Peyer's patch (tissue), 4 donors: Measurements from ENCODE around the gene TMIE. TPM values are rescaled to one million over a fixed set of nuclear protein-coding genes. Genes with fewer than 3 reads are reported as not detected.

Experiments
- DNase-seq, 3 donors: peaks; one replicate each; pipeline ENCODE4 v3.0.0-alpha.2; 2017 to 2019
- H3K27ac ChIP-seq, 4 donors: fragments of 200-600 bp; sonication (generic); one replicate each; pipeline ENCODE4 v1.5.1; 2016 to 2019
- H3K27me3 ChIP-seq, 2 donors: fragments of 200-600 bp; sonication (generic); one replicate each; pipeline ENCODE4 v1.5.1; 2019
- H3K36me3 ChIP-seq, 3 donors: fragments of 200-600 bp; sonication (generic); one replicate each; pipeline ENCODE4 v1.5.1; 2016 to 2019
- H3K4me1 ChIP-seq, 4 donors: fragments of 200-600 bp; sonication (generic); one replicate each; pipeline ENCODE4 v1.5.1; 2016 to 2019
- H3K4me3 ChIP-seq, 4 donors: fragments of 200-600 bp; sonication (generic); 1 replicate in 3 of 4; 2 replicates in 1 of 4; pipeline ENCODE4 v1.5.1; 2016 to 2019; ENCODE audit warnings: mild to moderate bottlenecking in 1 of 4
- H3K9me3 ChIP-seq, 4 donors: fragments of 200-600 bp; sonication (generic); one replicate each; pipeline ENCODE4 v1.5.1; 2016 to 2019; ENCODE audit warnings: mild to moderate bottlenecking in 1 of 4
- POLR2A ChIP-seq, 2 donors: fragments of 450-650 bp; IDR thresholded peaks; one replicate each; pipeline ENCODE4 v1.5.1; 2017; ENCODE audit warnings: antibody characterized with exemption in 2 of 2, mild to moderate bottlenecking in 2 of 2, moderate library complexity in 2 of 2
- total RNA-seq, 4 donors: library from RNA; depleted of rRNA; stranded (reverse); fragments of >200 nt; gene quantifications; one replicate each; pipeline ENCODE4 v1.1.0, GENCODE V29; 2016
- TF ChIP-seq, protein P1 (sequence below), 6 experiments: fragments of 450-650 bp in 4 of 6; fragments of 200-600 bp in 2 of 6; sonication (generic) in 1 of 6; IDR thresholded peaks; one replicate each; pipeline ENCODE4 v1.5.1; 2017 to 2019; ENCODE audit warnings: antibody characterized with exemption in 6 of 6, mild to moderate bottlenecking in 3 of 6, moderate library complexity in 1 of 6

TMIE gene
- total RNA-seq, 4 donors from 2014 or later = 1.3 TPM; not detected in 3

DNA sequence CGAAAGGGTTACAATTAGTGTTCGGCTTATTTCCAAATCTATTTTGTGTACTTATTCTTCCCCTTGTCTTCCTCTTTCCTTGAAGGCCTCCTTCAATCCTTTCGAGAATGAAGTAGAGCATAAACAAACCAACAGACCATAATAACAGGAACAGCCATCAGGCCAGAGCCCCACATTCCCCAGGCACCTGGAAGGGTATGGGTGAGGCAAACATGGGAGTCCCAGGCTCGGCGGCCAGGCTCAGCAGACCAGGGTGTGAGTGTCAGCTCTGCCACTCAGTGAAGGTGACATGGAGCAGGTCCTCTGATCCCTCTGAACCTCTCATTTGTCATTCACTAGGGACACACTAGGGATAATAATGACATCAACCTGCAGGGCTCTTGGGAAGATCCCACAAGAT lies 21.5 kb upstream of the TMIE start:
- H3K27ac ChIP-seq = no peak overlapping the region
- H3K4me1 ChIP-seq = no peaks in the 10 kb centered on the region
- no peaks in the 10 kb centered on the region for H3K9me3 ChIP-seq
- no peak overlapping the region for H3K4me3 ChIP-seq
- no peaks in the 10 kb centered on the region for H3K27me3 ChIP-seq
- H3K36me3 ChIP-seq = peaks cover 0 to 4% (median 0%) of the 10 kb centered on the region in 3 donors
- TF ChIP-seq POLR2A (IDR thresholded peaks at IDR 0.05) = no peak
- TF ChIP-seq, protein P1, sequence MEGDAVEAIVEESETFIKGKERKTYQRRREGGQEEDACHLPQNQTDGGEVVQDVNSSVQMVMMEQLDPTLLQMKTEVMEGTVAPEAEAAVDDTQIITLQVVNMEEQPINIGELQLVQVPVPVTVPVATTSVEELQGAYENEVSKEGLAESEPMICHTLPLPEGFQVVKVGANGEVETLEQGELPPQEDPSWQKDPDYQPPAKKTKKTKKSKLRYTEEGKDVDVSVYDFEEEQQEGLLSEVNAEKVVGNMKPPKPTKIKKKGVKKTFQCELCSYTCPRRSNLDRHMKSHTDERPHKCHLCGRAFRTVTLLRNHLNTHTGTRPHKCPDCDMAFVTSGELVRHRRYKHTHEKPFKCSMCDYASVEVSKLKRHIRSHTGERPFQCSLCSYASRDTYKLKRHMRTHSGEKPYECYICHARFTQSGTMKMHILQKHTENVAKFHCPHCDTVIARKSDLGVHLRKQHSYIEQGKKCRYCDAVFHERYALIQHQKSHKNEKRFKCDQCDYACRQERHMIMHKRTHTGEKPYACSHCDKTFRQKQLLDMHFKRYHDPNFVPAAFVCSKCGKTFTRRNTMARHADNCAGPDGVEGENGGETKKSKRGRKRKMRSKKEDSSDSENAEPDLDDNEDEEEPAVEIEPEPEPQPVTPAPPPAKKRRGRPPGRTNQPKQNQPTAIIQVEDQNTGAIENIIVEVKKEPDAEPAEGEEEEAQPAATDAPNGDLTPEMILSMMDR (IDR thresholded peaks at IDR 0.05) = no peak
- DNase-seq = no peak

DNA sequence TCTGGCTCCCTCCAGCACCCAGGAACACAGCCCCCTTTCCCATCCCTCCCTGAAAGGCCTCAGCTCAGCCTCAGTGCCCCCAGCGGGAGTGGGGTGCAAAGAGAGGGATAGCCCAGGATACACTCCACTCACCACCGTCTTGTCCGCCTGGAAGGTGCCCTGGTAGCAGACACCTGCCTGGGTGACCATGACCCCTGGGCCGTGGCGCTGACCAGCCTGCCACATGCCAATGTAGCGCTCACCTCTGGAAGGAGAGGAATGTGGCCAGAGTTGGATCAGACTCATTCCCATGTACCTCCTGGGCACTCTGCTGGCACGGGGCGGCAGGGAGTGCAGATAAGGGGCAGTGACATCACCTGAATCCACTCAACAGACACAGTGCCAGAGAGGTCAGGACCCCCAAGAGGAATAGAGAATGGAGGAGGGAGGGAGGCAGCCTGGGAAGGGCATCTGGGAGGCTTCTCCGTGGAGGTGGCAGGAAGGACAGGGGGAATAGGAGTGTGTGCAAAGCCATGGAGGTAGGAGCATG lies 20.8 kb upstream of the TMIE start:
- DNase-seq = no peak
- no peak overlapping the region for H3K27ac ChIP-seq
- H3K4me1 ChIP-seq = no peaks in the 10 kb centered on the region
- no peaks in the 10 kb centered on the region for H3K27me3 ChIP-seq
- TF ChIP-seq, protein P1 (IDR thresholded peaks at IDR 0.05) = no peak
- no peak for TF ChIP-seq POLR2A (IDR thresholded peaks at IDR 0.05)
- peaks cover 0 to 4% (median 0%) of the 10 kb centered on the region in 3 donors for H3K36me3 ChIP-seq
- H3K9me3 ChIP-seq = no peaks in the 10 kb centered on the region
- no peak overlapping the region for H3K4me3 ChIP-seq

DNA sequence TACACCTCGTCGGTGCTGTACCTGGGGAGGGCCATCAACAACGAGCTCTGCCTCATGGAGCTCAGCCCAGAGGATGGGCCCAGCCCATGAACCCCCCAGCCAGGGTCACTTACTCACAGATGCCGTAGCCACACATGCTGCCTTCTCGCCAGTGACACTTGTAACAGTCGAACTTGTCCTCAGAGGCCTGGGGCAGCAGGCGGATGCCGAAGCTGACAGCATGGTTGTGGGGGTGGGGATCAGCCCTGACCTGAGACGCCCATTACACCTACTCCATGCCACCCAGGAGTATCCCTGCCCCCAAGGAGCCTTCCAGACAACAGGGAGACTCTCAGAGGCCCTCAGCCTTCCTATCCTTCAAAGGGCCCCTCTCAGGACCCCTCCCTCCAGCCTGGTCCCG lies 19.8 kb upstream of the TMIE start:
- H3K27ac ChIP-seq = no peak overlapping the region
- no peaks in the 10 kb centered on the region for H3K9me3 ChIP-seq
- TF ChIP-seq, protein P1 (IDR thresholded peaks at IDR 0.05) = no peak
- TF ChIP-seq POLR2A (IDR thresholded peaks at IDR 0.05) = no peak
- H3K27me3 ChIP-seq = no peaks in the 10 kb centered on the region
- no peak for DNase-seq
- H3K36me3 ChIP-seq = peaks cover 0 to 4% (median 0%) of the 10 kb centered on the region in 3 donors
- H3K4me1 ChIP-seq = no peaks in the 10 kb centered on the region
- no peak overlapping the region for H3K4me3 ChIP-seq

DNA sequence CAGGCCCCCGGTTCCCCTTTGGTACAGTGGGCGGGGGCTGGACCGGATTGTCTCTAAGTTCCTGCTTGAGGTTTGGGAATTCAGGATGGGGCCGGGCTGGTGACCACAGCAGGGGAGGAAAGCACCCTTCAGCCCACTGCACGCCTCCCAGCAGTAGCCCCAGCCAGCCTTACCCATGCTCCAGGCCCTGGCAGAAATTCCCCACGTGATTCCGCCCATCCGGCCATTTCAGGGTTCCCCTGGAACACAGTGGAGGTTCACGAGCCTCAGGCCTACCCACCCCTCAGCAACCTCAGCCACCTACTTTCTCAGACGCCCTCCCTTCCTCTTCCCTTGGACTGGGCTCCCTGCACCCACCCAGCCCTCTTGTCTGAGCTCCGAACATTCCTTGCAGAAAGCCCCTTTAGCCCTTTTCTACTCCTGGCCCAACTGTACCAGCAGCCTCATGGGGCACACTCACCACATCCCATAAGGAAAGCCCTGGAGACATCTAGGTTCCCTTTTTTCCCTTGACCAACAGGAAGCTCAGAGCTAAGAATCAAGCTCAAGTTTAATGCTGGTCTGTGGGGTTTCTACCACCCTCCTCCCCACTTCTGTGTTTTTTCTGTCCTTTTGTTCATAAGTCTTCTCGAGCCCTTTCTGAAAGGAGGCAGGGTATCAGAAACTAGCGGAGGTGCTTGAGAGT lies 19.2 kb upstream of the TMIE start:
- no peaks in the 10 kb centered on the region for H3K4me1 ChIP-seq
- no peak overlapping the region for H3K4me3 ChIP-seq
- H3K27ac ChIP-seq = no peak overlapping the region
- DNase-seq = no peak
- peaks cover 0 to 4% (median 0%) of the 10 kb centered on the region in 3 donors for H3K36me3 ChIP-seq
- H3K9me3 ChIP-seq = no peaks in the 10 kb centered on the region
- no peaks in the 10 kb centered on the region for H3K27me3 ChIP-seq
- TF ChIP-seq, protein P1 (IDR thresholded peaks at IDR 0.05) = no peak
- TF ChIP-seq POLR2A (IDR thresholded peaks at IDR 0.05) = no peak

DNA sequence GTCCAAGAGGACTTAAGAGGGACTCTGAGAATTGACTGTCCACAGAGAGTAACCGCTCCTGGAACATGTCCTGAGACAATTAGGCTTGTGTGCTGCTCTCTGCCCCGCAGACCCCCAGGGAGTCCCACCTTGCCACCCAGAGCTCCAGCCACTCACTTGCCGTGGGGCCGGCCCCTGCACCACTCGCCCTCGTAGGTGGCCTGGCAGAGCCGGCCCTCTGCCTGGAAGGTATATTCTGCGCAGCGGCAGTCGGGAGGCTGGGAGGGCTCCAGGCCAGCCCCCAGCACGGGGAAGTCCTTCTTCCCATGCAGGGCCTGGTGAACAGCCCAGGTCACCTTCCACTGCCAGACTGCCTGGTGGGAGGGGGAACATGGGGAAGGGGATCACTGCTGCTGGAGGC lies 18.2 kb upstream of the TMIE start:
- Histone ChIP-seq H3K27ac (no peak overlapping the region), H3K27me3 (no peaks in the 10 kb centered on the region), H3K9me3 (no peaks in the 10 kb centered on the region), H3K4me1 (no peaks in the 10 kb centered on the region), H3K4me3 (no peak overlapping the region), H3K36me3 (peaks cover 0 to 4% (median 0%) of the 10 kb centered on the region in 3 donors)
- no peak for TF ChIP-seq POLR2A (IDR thresholded peaks at IDR 0.05)
- TF ChIP-seq, protein P1 (IDR thresholded peaks at IDR 0.05) = no peak
- DNase-seq = no peak
